ENCODE measurements around the gene CCDC74B.
"Not testable (repeated sequence)": the region's sequence is repeated elsewhere in the genome, so short reads cannot be mapped to it uniquely, and the experiment has no call there.

DNA sequence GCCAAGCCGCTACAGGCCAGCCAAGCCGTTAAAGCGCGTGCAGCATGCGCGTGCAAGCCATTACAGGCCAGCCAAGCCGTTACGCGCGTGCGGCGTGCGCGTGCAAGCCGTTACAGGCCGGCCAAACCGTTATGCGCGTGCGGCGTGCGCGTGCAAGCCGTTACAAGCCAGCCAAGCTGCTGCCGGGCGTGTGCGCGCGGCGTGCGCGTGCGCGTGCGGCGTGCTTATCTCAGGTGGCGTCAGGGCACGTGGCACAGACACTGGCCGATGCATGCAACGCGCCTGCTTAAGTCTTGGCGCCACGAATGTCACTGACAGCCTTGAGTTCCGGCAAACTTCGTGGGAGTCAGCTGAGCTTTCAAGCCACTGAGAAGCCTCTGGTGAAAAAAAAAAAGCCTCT is 24.0 kb downstream of the CCDC74B start:
- TF ChIP-seq POLR2A (IDR thresholded peaks at IDR 0.05) = not testable (repeated sequence)
- TF ChIP-seq, protein P1, sequence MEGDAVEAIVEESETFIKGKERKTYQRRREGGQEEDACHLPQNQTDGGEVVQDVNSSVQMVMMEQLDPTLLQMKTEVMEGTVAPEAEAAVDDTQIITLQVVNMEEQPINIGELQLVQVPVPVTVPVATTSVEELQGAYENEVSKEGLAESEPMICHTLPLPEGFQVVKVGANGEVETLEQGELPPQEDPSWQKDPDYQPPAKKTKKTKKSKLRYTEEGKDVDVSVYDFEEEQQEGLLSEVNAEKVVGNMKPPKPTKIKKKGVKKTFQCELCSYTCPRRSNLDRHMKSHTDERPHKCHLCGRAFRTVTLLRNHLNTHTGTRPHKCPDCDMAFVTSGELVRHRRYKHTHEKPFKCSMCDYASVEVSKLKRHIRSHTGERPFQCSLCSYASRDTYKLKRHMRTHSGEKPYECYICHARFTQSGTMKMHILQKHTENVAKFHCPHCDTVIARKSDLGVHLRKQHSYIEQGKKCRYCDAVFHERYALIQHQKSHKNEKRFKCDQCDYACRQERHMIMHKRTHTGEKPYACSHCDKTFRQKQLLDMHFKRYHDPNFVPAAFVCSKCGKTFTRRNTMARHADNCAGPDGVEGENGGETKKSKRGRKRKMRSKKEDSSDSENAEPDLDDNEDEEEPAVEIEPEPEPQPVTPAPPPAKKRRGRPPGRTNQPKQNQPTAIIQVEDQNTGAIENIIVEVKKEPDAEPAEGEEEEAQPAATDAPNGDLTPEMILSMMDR (IDR thresholded peaks at IDR 0.05) = not testable (repeated sequence)
